Gastrocnemius medialis (tissue), 4 donors: Measurements from ENCODE around the gene TSPAN15. TPM values are rescaled to one million over a fixed set of nuclear protein-coding genes. Genes with fewer than 3 reads are reported as not detected.

ENCODE experiments used
- ATAC-seq, 2 donors: fragments of 150-250 bp; one replicate each; pipeline ENCODE4 v1.9.1; 2016
- DNase-seq, 2 donors: peaks; one replicate each; pipeline ENCODE4 v3.0.0-alpha.2; 2019
- H3K27ac ChIP-seq, 4 donors: fragments of 200-600 bp; sonication (generic); 1 replicate in 1 of 4; 2 replicates in 3 of 4; pipeline ENCODE4 v1.5.1; 2016 to 2018; ENCODE audit warnings: mild to moderate bottlenecking in 2 of 4, moderate library complexity in 1 of 4
- H3K27me3 ChIP-seq, 3 donors: fragments of 200-600 bp; sonication (generic) in 2 of 3; 1 replicate in 1 of 3; 2 replicates in 2 of 3; pipeline versions ENCODE4 v1.5.1 to v1.6.0; 2016 to 2019; ENCODE audit warnings: mild to moderate bottlenecking in 1 of 3, moderate library complexity in 1 of 3
- H3K36me3 ChIP-seq, 2 donors: fragments of 200-600 bp; sonication (generic) in 1 of 2; one replicate each; pipeline ENCODE4 v1.5.1; 2017 to 2018
- H3K4me1 ChIP-seq, 2 donors: fragments of 200-600 bp; sonication (generic) in 1 of 2; one replicate each; pipeline ENCODE4 v1.5.1; 2016 to 2017; ENCODE audit warnings: mild to moderate bottlenecking in 2 of 2
- H3K4me3 ChIP-seq, 4 donors: fragments of 200-600 bp; sonication (generic) in 3 of 4; 1 replicate in 1 of 4; 2 replicates in 3 of 4; pipeline ENCODE4 v1.5.1; 2016 to 2019; ENCODE audit warnings: mild to moderate bottlenecking in 2 of 4
- H3K9me3 ChIP-seq, 3 donors: fragments of 200-600 bp; sonication (generic) in 2 of 3; 1 replicate in 1 of 3; 2 replicates in 2 of 3; pipeline ENCODE4 v1.5.1; 2016 to 2019
- POLR2A ChIP-seq, 2 donors: fragments of 450-650 bp; IDR thresholded peaks; one replicate each; pipeline ENCODE4 v1.6.1; 2017; ENCODE audit warnings: antibody characterized with exemption in 2 of 2, mild to moderate bottlenecking in 2 of 2, moderate library complexity in 2 of 2
- in situ Hi-C, 4 donors: fragments of 200-750 bp; cut with MboI; loops; one replicate each; pipeline versions ENCODE4 v1.15.0 to v1.8.0; 2017; ENCODE audit warnings: low sequenced_read_pairs in 4 of 4
- intact Hi-C: fragments of 100-400 bp; cut with DNase I; formaldehyde crosslinking; loops from one replicate; pipeline ENCODE4 v1.15.1; 2023; ENCODE audit warnings: low total_unique reads
- total RNA-seq, 4 donors: library from RNA; depleted of rRNA; stranded (reverse); fragments of >200 nt; gene quantifications; one replicate each; pipeline versions ENCODE4 v1.1.0 to v1.2.3, GENCODE V29; 2016
- TF ChIP-seq, protein P1 (sequence below), 5 experiments: fragments of 450-650 bp in 3 of 5; fragments of 200-600 bp in 2 of 5; sonication (generic) in 2 of 5; IDR thresholded peaks in 4 of 5; conservative IDR thresholded peaks in 1 of 5; 1 replicate in 4 of 5; 2 replicates in 1 of 5; pipeline ENCODE4 v1.5.1; 2016 to 2019; ENCODE audit warnings: antibody characterized with exemption in 5 of 5, mild to moderate bottlenecking in 3 of 5, moderate library complexity in 3 of 5

TSPAN15 gene
- total RNA-seq, 4 donors from 2014 or later: 7.9 to 21.0 (median 11.8) TPM

DNA sequence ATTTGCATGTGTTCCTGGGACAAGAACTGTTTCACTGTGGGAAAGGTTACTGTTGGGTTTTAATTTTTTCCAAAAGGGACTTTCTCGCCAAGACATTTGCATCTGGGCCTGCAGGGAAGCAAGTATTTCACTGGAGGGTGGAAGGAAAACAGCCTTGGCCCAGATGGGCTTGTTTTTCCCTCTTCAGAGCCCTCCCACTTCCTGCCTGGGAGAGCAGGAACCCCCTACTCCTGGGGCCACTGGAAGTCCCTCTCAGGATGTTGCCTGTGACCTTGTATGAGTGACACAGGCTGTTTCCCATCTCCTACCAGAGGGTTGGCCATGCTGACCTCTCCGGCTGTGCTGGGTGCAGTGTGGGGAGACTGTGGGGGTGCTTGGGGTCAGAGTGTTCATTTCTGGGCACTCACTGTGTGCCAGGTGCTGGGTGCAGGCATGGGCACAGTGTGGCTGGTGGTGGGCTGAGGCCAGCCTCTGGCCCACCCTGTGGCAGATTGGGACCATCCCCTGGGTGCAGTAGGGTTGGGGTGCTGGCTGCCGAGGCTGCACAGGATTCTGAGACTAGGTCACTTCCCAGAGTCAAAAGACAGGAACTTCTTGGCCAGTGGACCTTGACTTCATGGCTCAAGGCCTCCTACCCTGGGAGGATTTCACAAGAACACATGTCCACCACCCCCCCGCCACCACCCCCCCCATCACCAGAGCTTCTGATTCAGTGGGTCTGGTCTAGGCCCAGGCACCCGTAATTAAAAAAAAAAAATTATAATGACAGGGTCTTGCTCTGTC lies 10.2 kb downstream of the TSPAN15 start:
- TF ChIP-seq POLR2A (IDR thresholded peaks at IDR 0.05): no peak
- TF ChIP-seq, protein P1, sequence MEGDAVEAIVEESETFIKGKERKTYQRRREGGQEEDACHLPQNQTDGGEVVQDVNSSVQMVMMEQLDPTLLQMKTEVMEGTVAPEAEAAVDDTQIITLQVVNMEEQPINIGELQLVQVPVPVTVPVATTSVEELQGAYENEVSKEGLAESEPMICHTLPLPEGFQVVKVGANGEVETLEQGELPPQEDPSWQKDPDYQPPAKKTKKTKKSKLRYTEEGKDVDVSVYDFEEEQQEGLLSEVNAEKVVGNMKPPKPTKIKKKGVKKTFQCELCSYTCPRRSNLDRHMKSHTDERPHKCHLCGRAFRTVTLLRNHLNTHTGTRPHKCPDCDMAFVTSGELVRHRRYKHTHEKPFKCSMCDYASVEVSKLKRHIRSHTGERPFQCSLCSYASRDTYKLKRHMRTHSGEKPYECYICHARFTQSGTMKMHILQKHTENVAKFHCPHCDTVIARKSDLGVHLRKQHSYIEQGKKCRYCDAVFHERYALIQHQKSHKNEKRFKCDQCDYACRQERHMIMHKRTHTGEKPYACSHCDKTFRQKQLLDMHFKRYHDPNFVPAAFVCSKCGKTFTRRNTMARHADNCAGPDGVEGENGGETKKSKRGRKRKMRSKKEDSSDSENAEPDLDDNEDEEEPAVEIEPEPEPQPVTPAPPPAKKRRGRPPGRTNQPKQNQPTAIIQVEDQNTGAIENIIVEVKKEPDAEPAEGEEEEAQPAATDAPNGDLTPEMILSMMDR (IDR thresholded peaks at IDR 0.05 in 4 of 5, conservative IDR thresholded peaks at IDR 0.05 in 1 of 5): no peak
- intact Hi-C loops (no loop called here), in situ Hi-C loops (no loop called here)
- ATAC-seq (no peak), DNase-seq (no peak)
- Histone ChIP-seq H3K9me3 (no peaks in the 10 kb centered on the region), H3K27ac (peak overlapping the region; percentile 84 to 95 (median 88)), H3K4me1 (peaks cover 93 to 96% of the 10 kb centered on the region in 2 donors), H3K36me3 (no peaks in the 10 kb centered on the region), H3K4me3 (no peak overlapping the region), H3K27me3 (no peaks in the 10 kb centered on the region)

DNA sequence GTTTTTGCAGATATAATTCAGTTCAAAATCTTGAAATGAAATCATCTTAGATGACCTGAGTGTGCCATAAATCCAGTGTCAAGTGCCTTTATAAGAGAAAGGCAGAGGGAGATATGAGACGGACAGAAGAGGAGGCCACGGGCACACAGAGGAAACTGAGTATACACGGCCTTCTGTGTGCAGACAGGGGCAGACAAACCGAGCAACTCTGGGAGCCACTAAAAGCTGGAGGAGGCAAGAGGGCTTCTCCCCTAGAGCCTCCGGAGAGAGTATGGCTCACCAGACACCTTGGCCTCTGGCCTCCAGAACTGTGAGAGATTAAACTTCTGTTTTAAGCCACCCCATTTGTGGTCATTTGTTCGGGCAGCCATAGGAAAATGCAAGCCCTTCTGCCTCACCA lies 12.6 kb downstream of the TSPAN15 start:
- in situ Hi-C loops: no loop called here
- H3K36me3 ChIP-seq: no peaks in the 10 kb centered on the region

DNA sequence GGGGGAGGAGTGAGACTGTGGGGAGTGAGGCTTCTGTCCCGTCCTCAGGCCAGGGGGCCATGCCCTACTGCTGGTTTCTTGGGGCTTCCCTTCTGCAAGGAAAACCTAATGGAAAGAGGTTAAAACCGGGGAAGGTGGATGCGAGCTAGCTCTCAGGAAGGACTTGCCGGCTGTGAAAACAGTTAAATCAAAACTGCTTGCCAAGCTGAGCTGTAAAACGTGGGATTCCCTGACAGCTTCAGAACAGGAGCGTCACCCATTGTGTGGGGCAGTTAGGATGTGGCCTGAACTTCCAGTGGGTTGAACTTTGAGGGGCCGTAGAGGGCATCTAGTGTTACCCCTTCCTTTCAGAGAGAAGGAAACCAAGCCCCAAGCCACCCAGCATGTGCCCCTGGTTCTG lies 13.1 kb downstream of the TSPAN15 start:
- H3K4me3 ChIP-seq: no peak overlapping the region
- no peak for DNase-seq
- peaks cover 86 to 87% of the 10 kb centered on the region in 2 donors for H3K4me1 ChIP-seq
- in situ Hi-C loops (no loop called here), intact Hi-C loops (no loop called here)
- TF ChIP-seq, protein P1 (IDR thresholded peaks at IDR 0.05 in 4 of 5, conservative IDR thresholded peaks at IDR 0.05 in 1 of 5): no peak
- no peak for TF ChIP-seq POLR2A (IDR thresholded peaks at IDR 0.05)
- no peaks in the 10 kb centered on the region for H3K36me3 ChIP-seq
- peak; percentile 7 to 8 for ATAC-seq
- H3K27ac ChIP-seq: peak overlapping the region; percentile 84 to 95 (median 88)
- H3K27me3 ChIP-seq: no peaks in the 10 kb centered on the region
- no peaks in the 10 kb centered on the region for H3K9me3 ChIP-seq

More for the DNA sequence above, 12.6 kb downstream of the TSPAN15 start:
- H3K4me3 ChIP-seq: no peak overlapping the region
- H3K9me3 ChIP-seq: no peaks in the 10 kb centered on the region
- peak overlapping the region; percentile 84 to 95 (median 88) for H3K27ac ChIP-seq
- no peaks in the 10 kb centered on the region for H3K27me3 ChIP-seq
- DNase-seq (no peak), ATAC-seq (no peak)
- no peak for TF ChIP-seq POLR2A (IDR thresholded peaks at IDR 0.05)
- TF ChIP-seq, protein P1 (IDR thresholded peaks at IDR 0.05 in 4 of 5, conservative IDR thresholded peaks at IDR 0.05 in 1 of 5): no peak
- intact Hi-C loops: no loop called here
- peaks cover 86 to 87% of the 10 kb centered on the region in 2 donors for H3K4me1 ChIP-seq

DNA sequence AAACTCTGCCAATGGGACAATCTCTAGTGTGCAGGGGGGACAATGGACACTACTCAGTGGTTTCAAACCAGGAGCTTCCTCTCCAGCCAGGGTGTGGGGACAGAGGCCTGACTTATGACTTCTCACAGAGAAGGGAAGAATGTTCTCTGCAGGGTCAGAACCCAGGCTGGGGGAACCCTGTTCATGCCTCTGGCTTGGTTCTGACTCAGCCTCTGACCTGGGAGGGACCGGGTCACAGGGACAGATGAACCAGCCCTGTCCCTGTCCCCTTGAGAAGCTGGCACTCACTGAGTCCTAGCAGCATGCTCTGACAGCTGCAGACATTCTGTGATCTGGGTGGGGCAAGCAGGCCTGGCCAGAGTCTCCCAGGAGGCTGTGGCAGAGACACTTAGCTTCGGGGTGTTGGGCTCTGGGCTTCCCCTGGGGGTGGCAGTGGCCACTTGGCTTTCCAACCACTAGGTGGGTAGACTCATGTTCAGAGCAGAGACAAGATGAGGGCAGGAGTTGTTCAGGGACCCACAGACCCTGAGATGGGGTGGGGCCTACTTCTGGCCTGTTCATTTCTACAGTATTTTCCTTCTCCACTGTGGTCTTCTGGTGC lies 13.6 kb downstream of the TSPAN15 start:
- in situ Hi-C loops (no loop called here), intact Hi-C loops (no loop called here)
- ATAC-seq (peak; percentile 85 to 88), DNase-seq (peak; percentile 84 to 92)
- Histone ChIP-seq H3K4me1 (peaks cover 85 to 87% of the 10 kb centered on the region in 2 donors), H3K27me3 (no peaks in the 10 kb centered on the region), H3K4me3 (no peak overlapping the region), H3K9me3 (no peaks in the 10 kb centered on the region), H3K36me3 (no peaks in the 10 kb centered on the region), H3K27ac (peak overlapping the region; percentile 84 to 95 (median 88))
- peak; percentile 23 to 47 for TF ChIP-seq POLR2A (IDR thresholded peaks at IDR 0.05)
- TF ChIP-seq, protein P1 (IDR thresholded peaks at IDR 0.05 in 4 of 5, conservative IDR thresholded peaks at IDR 0.05 in 1 of 5): no peak
